ENCODE results near the gene FBXO4.

FBXO4 gene

DNA sequence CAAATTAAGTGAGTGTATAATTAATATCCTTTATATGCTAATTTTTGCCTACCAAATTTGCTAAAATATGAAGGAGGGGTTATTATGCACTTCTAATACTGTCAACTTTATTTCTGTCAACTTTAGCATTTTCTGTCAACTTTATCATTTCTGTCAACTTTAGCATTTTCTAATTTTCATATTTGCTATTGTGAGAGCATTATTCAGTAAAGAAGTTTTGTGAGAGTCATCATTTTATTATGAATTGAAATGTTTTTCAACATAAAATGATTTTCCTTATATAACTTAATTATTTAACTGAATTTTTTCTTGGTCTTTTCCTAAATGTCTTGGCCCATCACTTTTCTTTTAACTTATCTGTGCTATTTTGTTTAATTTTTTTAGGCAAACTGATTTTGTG, 58.2 kb downstream of the FBXO4 start:
- DNase-seq, result no peak

DNA sequence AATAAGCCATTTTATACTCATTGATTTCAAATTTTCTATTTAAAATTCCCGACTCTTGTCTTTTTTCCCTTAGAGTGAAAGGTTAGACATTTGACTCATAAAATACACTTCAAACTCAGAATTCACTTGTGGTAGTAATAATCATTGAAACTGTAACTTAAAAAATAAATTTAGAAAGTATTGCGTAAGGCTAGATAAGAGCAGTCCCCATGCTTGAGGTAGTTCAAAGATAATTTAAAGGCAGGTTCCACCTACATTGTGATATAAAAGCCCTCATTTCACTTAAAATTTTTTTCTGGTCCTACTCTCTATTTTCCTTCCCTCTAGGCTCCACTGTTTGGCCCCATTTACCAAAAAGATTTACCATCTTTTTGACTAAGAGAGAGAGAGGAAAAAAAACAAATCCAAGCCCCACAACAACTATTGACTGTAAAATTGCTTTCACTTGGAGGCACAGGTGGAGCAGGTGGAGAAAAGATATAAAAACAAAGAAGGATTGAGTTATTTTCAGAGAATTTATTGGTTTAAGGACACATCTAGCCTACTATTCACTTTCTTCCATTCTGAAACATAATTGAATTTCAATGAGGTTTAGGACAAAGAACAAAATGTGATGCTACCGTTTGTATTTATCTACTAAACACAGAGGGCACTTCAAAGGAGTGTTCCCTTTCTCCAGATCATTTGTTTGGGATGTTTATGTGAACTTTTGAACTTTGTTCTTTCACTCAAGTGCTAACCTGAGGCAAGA, 61.0 kb downstream of the FBXO4 start:
- DNase-seq, result no peak
